GM15510 (cell line): Measurements from ENCODE around the gene C9.

Experiments used
- POLR2A ChIP-seq: IDR thresholded peaks from 3 replicates; pipeline ENCODE4 v1.6.1; 2011; ENCODE audit warnings: borderline replicate concordance; ENCODE audit not compliant: insufficient read length; ENCODE audit errors: extremely low read depth

C9 gene

GRCh38 chr5:39364367-39364766, at the start of gene C9:
Gene C9, minus strand, starts transcription at chr5:39364495. Its CDS starts 31 bp downstream, at chr5:39364464.
- no peak for TF ChIP-seq POLR2A

GRCh38 chr5:39413771-39414170, 49.5 kb upstream of the C9 start:
- TF ChIP-seq POLR2A, result no peak

- no peak for TF ChIP-seq POLR2A
These were observed 48.6 kb upstream of the C9 start for GRCh38 chr5:39412721-39413394.

GRCh38 chr5:39411985-39412384, 47.7 kb upstream of the C9 start:
- no peak for TF ChIP-seq POLR2A

GRCh38 chr5:39411061-39411460, 46.8 kb upstream of the C9 start:
- no peak for TF ChIP-seq POLR2A

- no peak for TF ChIP-seq POLR2A
These were observed 44.7 kb upstream of the C9 start for GRCh38 chr5:39409033-39409432.

- no peak for TF ChIP-seq POLR2A
These were observed 41.0 kb upstream of the C9 start for GRCh38 chr5:39405083-39405843.

- no peak for TF ChIP-seq POLR2A
These were observed 36.7 kb upstream of the C9 start for GRCh38 chr5:39400713-39401578.

GRCh38 chr5:39399135-39400036, 35.1 kb upstream of the C9 start:
- TF ChIP-seq POLR2A, result no peak

- TF ChIP-seq POLR2A, result no peak
These were observed 32.5 kb upstream of the C9 start for GRCh38 chr5:39396843-39397242.

GRCh38 chr5:39395521-39395920, 31.2 kb upstream of the C9 start:
- TF ChIP-seq POLR2A, result no peak

- no peak for TF ChIP-seq POLR2A
These were observed 30.7 kb upstream of the C9 start for GRCh38 chr5:39394946-39395345.

GRCh38 chr5:39390945-39391344, 26.6 kb upstream of the C9 start:
- no peak for TF ChIP-seq POLR2A

- no peak for TF ChIP-seq POLR2A
These were observed 23.0 kb upstream of the C9 start for GRCh38 chr5:39387293-39387692.
